ENCODE measurements around the gene BIN1. TPM values are rescaled to one million over a fixed set of nuclear protein-coding genes. Genes with fewer than 3 reads are reported as not detected.

Gene BIN1
- total RNA-seq, 1 experiment from 2014 or later: 198 TPM

- Mint-ChIP-seq H3K9me3 (ENCODE audit: unreplicated experiment) (peaks cover 21% of the 10 kb centered on the region), H3K27me3 (ENCODE audit: insufficient read depth, unreplicated experiment) (no peaks in the 10 kb centered on the region), H3K27ac (ENCODE audit: unreplicated experiment) (no peak overlapping the region), H3K36me3 (ENCODE audit: insufficient read depth, unreplicated experiment) (no peaks in the 10 kb centered on the region), H3K4me1 (ENCODE audit: low read depth, unreplicated experiment) (peaks cover 7% of the 10 kb centered on the region), H3K4me3 (ENCODE audit: unreplicated experiment) (no peak overlapping the region)
- no peak overlapping the region for H3K4me3 ChIP-seq (ENCODE audit: low read depth, low read length)
- peaks cover 10% of the 10 kb centered on the region; the same call in 1 of the 2 replicates for H3K4me1 ChIP-seq
- TF ChIP-seq CTCF (IDR thresholded peaks at IDR 0.05; ENCODE audit: insufficient read depth in 1 of 2, low read depth in 1 of 2, low read length in 1 of 2, severe bottlenecking in 1 of 2, unreplicated experiment in 1 of 2): no peak
- DNase-seq: no peak
- no peaks in the 10 kb centered on the region; the same call in 1 of the 2 replicates for H3K9me3 ChIP-seq
- H3K27me3 ChIP-seq (replicated peaks; ENCODE audit: control insufficient read depth, insufficient read depth, low read length): no peaks in the 10 kb centered on the region
- intact Hi-C loops (cut with micrococcal nuclease; ENCODE audit: unreplicated experiment): no loop called here
- ChIA-PET CTCF (no interaction called here), POLR2A (no interaction called here)
- no TSS peak for BruUV-seq (replicated peaks)
- H3K36me3 ChIP-seq (ENCODE audit: control insufficient read depth, insufficient read depth, low read length): no peaks in the 10 kb centered on the region
Observed at GRCh38 chr2:127023504-127023903, 83.5 kb downstream of the BIN1 start.

- ChIA-PET CTCF (no interaction called here), POLR2A (no interaction called here)
- no peaks in the 10 kb centered on the region for H3K36me3 ChIP-seq (ENCODE audit: control insufficient read depth, insufficient read depth, low read length)
- no peaks in the 10 kb centered on the region; the same call in 1 of the 2 replicates for H3K9me3 ChIP-seq
- Mint-ChIP-seq H3K27ac (ENCODE audit: unreplicated experiment) (no peak overlapping the region), H3K36me3 (ENCODE audit: insufficient read depth, unreplicated experiment) (no peaks in the 10 kb centered on the region), H3K27me3 (ENCODE audit: insufficient read depth, unreplicated experiment) (no peaks in the 10 kb centered on the region), H3K9me3 (ENCODE audit: unreplicated experiment) (peaks cover 21% of the 10 kb centered on the region), H3K4me1 (ENCODE audit: low read depth, unreplicated experiment) (peaks cover 7% of the 10 kb centered on the region), H3K4me3 (ENCODE audit: unreplicated experiment) (no peak overlapping the region)
- peaks cover 11% of the 10 kb centered on the region; the same call in 1 of the 2 replicates for H3K4me1 ChIP-seq
- no peaks in the 10 kb centered on the region for H3K27me3 ChIP-seq (replicated peaks; ENCODE audit: control insufficient read depth, insufficient read depth, low read length)
- no peak overlapping the region for H3K4me3 ChIP-seq (ENCODE audit: low read depth, low read length)
- DNase-seq: no peak
- no TSS peak for BruUV-seq (replicated peaks)
- intact Hi-C loops (cut with micrococcal nuclease; ENCODE audit: unreplicated experiment): no loop called here
- TF ChIP-seq CTCF (IDR thresholded peaks at IDR 0.05; ENCODE audit: insufficient read depth in 1 of 2, low read depth in 1 of 2, low read length in 1 of 2, severe bottlenecking in 1 of 2, unreplicated experiment in 1 of 2): no peak
Observed at GRCh38 chr2:127022817-127023216, 84.1 kb downstream of the BIN1 start.

- no peaks in the 10 kb centered on the region for H3K27me3 ChIP-seq (replicated peaks; ENCODE audit: control insufficient read depth, insufficient read depth, low read length)
- peaks cover 11% of the 10 kb centered on the region; the same call in 1 of the 2 replicates for H3K4me1 ChIP-seq
- no peak overlapping the region for H3K4me3 Mint-ChIP-seq (ENCODE audit: unreplicated experiment)
- H3K36me3 Mint-ChIP-seq (ENCODE audit: insufficient read depth, unreplicated experiment): no peaks in the 10 kb centered on the region
- H3K4me1 Mint-ChIP-seq (ENCODE audit: low read depth, unreplicated experiment): peaks cover 7% of the 10 kb centered on the region
- no peaks in the 10 kb centered on the region; the same call in 1 of the 2 replicates for H3K9me3 ChIP-seq
- no peak for DNase-seq
- ChIA-PET CTCF (no interaction called here), POLR2A (no interaction called here)
- no TSS peak for BruUV-seq (replicated peaks)
- H3K4me3 ChIP-seq (ENCODE audit: low read depth, low read length): no peak overlapping the region
- H3K9me3 Mint-ChIP-seq (ENCODE audit: unreplicated experiment): peaks cover 21% of the 10 kb centered on the region
- no peaks in the 10 kb centered on the region for H3K36me3 ChIP-seq (ENCODE audit: control insufficient read depth, insufficient read depth, low read length)
- intact Hi-C loops (cut with micrococcal nuclease; ENCODE audit: unreplicated experiment): no loop called here
- no peak overlapping the region for H3K27ac Mint-ChIP-seq (ENCODE audit: unreplicated experiment)
- no peaks in the 10 kb centered on the region for H3K27me3 Mint-ChIP-seq (ENCODE audit: insufficient read depth, unreplicated experiment)
- TF ChIP-seq CTCF (IDR thresholded peaks at IDR 0.05; ENCODE audit: insufficient read depth in 1 of 2, low read depth in 1 of 2, low read length in 1 of 2, severe bottlenecking in 1 of 2, unreplicated experiment in 1 of 2): no peak
Observed at GRCh38 chr2:127020536-127020935, 86.4 kb downstream of the BIN1 start.

Measured in Caco-2 (cell line).